H1 (cell line): Measurements from ENCODE around the gene GRIN2C. TPM values are rescaled to one million over a fixed set of nuclear protein-coding genes. Genes with fewer than 3 reads are reported as not detected.

Experiments used
- CHD2 ChIP-seq: IDR thresholded peaks from 2 replicates; pipeline ENCODE4 v1.6.1; 2012; ENCODE audit warnings: low read length, improper control_type of control experiment
- CHD7 ChIP-seq: fragments of 300-600 bp; sonication (generic); IDR thresholded peaks from 2 replicates; pipeline ENCODE4 v1.7.1; 2012; ENCODE audit warnings: low read length, moderate library complexity, mild to moderate bottlenecking, inconsistent platforms; ENCODE audit not compliant: insufficient replicate concordance
- CTBP2 ChIP-seq: IDR thresholded peaks from 2 replicates; pipeline ENCODE4 v1.7.0; 2011; ENCODE audit warnings: borderline replicate concordance, mild to moderate bottlenecking, moderate library complexity, mixed read lengths, low read length; ENCODE audit not compliant: insufficient read depth, insufficient read length
- EZH2 ChIP-seq: fragments of 200-600 bp; sonication (generic); IDR thresholded peaks from 2 replicates; pipeline ENCODE4 v1.7.1; 2012; ENCODE audit warnings: low read depth, mild to moderate bottlenecking, moderate library complexity, low read length, inconsistent platforms; ENCODE audit not compliant: severe bottlenecking
- KDM5A ChIP-seq: fragments of 200-600 bp; IDR thresholded peaks from 2 replicates; pipeline ENCODE4 v1.7.1; 2012; ENCODE audit warnings: mild to moderate bottlenecking, low read length, inconsistent platforms, mixed read lengths
- POLR2A ChIP-seq, 2 experiments: IDR thresholded peaks; 1 replicate in 1 of 2; 2 replicates in 1 of 2; pipeline ENCODE4 v1.6.1; 2011; ENCODE audit warnings: low read depth in 2 of 2, low read length in 2 of 2, mild to moderate bottlenecking in 2 of 2; ENCODE audit errors: control extremely low read depth in 1 of 2
- SUZ12 ChIP-seq: fragments of 200-600 bp; sonication (generic); IDR thresholded peaks from 2 replicates; pipeline ENCODE4 v1.6.1; 2012; ENCODE audit warnings: mild to moderate bottlenecking, inconsistent platforms, low read length, moderate library complexity, mixed read lengths
- polyA plus RNA-seq, 7 experiments: library from polyadenylated mRNA; depleted of rRNA in 3 of 7; stranded (reverse) in 5 of 7; unstranded in 2 of 7; fragments of >200 nt in 5 of 7; fragments of 200-250 nt in 2 of 7; gene quantifications; 1 replicate in 5 of 7; 2 replicates in 1 of 7; 4 replicates in 1 of 7; pipeline versions ENCODE4 v1.2.1 to v1.2.3, GENCODE V29; 2011 to 2013; ENCODE audit warnings: missing spikeins in 2 of 7, mixed read lengths in 2 of 7
- total RNA-seq: library from RNA; stranded (reverse); fragmentation: NEBNext Ultra II Directional; extraction: Animal tissue kit (Norgen Biotek cat#: 25700); gene quantifications from 2 replicates; pipeline ENCODE4 v1.2.1, GENCODE V29; 2021

GRIN2C gene
- total and polyA plus RNA-seq, 2 of the 8 experiments (the other 6 are each of a cell fraction or from before 2014, with no cell fraction given) = 0.06 to 0.07 TPM

GRCh38 chr17:74892974-74893911 lies 33.6 kb upstream of the GRIN2C start, which contains the start of gene FADS6 (continued):
- no peak for TF ChIP-seq CHD7
- no peak for TF ChIP-seq CTBP2
- TF ChIP-seq POLR2A (IDR thresholded peaks at IDR 0.05; ENCODE audit: control extremely low read depth in 1 of 2, low read depth in 2 of 2, low read length in 2 of 2) = no peak
- no peak for TF ChIP-seq KDM5A
- no peak for TF ChIP-seq CHD2
- TF ChIP-seq SUZ12 = peak; percentile 77
- peak; percentile 79 for TF ChIP-seq EZH2
